Measurements from ENCODE around the gene FHOD1.

The FHOD1 gene

DNA sequence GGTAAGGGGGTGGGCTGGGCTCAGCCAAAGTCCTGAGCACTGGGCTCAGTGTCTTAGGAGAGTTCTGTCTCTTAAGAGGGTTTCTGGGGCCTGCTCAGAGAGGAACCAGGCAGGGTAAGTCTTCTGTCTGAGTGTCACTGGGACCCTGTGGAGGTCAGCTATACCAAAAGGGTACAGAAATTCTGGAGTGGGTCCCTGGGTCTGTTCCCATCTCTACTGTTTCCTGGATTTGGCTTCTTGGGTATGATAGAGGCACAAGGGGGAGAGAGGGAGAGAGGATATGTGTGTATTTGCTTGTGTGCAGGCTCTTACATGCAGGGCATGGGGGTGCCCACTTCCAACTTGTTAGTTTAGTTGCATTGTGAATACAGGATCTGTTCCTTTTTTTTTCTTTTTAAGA is 53.7 kb downstream of the FHOD1 start:
- DNase-seq (ENCODE audit: low read depth in 2 of 3, low spot score in 2 of 3): no peak

DNA sequence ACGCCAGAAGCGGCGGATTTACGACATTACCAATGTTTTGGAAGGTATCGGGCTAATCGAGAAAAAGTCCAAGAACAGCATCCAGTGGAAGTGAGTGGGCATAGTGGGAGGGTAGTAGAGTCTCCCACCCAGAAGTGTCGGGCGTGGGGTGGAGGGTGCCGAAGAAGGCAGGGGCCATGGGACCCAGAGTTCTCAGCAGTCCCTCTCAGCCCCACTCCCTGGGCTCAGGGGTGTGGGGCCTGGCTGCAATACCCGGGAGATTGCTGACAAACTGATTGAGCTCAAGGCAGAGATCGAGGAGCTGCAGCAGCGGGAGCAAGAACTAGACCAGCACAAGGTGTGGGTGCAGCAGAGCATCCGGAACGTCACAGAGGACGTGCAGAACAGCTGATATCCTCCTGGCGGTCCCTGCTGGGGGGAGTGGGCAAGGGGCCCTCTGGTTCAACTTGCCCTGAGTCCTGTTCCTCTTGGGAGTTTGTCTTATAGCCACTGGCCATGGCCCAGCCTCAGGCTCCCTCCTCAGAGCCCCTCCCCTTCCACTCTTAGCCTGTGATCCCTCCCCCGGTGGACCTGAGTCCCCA is 54.4 kb downstream of the FHOD1 start:
- DNase-seq (ENCODE audit: low read depth in 2 of 3, low spot score in 2 of 3): no peak

DNA sequence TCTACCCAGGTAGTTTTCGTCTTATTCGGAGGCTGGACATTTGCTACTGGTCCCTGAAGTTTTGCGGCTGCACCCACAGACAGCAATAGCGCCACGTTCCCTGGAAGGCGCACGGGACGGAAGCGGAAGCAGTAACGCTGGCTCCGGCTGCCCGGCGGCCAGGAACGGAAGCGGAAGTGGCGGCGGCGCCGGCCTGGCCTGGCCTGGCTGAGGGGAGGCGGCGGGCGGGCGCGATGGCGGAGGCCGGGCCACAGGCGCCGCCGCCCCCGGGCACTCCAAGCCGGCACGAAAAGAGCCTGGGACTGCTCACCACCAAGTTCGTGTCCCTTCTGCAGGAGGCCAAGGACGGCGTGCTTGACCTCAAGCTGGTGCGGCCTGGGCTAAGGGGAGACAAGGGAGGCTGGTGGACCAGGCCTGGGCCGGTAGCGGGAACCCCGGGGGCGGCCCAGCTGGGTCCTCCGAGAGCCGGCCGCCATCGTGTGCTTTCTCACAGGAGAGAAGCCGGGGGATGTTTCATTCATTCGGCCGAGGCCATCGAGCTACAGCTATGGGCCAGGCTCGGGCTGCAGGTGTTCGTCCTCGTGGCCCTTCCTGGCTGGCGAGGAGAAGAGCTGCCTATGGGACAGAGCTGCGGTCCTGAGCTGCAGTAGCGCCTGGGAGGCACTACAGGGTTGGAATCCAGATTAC is 55.1 kb downstream of the FHOD1 start, which contains the start of gene E2F4:
TSS of gene E2F4 (plus strand) at position 161 of the 687 bp plus-strand sequence. CDS start at position 234, 73 bp downstream.
- peak; percentile 69 to 81 (median 70) for DNase-seq (ENCODE audit: low read depth in 2 of 3, low spot score in 2 of 3)

DNA sequence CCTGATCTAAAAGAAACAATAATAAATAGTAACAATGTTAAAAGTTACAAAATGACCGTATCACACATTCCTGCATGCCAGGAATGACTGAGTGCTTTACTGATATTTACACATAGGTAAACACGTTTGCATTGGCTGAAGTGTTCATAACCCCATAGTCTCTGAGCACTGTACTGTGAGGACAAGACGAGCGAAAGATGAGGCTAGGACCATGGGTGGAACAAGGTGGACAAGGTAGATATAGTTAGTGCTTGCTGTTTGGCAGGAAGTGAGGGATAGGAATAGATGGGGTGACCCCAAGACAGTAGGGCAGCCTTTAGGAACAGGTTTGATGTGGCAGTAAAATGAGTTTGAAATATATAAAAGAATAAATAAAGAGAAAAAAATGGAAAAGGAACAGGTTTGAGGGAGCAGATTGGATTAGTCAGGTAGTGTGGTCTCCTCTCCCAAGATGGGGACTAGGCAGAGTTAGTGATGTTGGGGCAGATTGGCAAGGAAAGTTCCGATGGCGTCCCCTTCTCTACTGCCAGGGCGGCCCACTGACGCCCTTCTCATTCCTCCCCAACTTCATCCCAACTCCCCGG is 55.8 kb downstream of the FHOD1 start:
- DNase-seq (ENCODE audit: low read depth in 2 of 3, low spot score in 2 of 3): no peak

DNA sequence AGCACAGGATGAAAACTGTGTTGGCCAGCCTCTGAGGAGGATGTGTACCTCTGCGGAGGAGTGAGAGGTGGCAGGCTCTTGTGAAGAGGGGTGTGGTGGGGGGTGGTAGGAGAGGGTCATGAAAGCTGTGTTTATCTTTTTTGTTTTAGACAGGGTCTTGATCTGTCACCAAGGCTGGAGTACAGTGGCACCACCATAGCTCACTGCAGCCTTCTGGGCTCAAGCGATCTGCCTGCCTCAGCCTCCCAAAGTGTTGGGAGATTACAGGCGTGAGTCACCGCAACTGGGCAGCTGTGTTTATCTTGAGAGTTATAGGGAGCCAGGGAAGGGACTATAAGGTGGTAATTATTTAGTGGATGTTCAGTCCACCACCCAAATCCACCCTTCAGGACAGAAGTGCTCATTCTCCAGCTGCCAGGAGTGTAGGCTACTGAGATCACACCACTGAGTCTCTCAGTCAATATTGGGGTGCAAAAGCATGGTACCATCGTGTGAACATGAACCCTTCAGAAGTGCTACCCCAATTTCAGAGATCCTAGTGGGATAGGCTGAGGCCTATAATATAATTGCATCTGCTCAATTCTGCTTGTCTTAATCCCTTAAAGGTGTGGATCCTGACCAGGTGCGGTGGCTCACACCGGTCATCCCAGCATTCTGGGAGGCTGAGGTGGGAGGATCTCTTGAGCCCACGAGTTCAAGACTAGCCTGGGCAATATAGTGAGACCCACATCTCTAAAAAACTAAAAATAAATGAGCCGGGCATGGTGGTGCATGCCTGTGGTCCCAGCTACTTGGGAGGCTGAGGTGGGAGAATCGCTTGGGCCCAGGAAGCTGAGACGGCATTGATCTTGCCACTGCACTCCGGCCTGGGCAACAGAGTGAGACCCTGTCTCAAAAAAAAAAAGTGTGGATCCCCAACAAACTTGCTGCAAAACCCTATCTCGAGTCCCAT is 56.6 kb downstream of the FHOD1 start:
- no peak for DNase-seq (ENCODE audit: low read depth in 2 of 3, low spot score in 2 of 3)

DNA sequence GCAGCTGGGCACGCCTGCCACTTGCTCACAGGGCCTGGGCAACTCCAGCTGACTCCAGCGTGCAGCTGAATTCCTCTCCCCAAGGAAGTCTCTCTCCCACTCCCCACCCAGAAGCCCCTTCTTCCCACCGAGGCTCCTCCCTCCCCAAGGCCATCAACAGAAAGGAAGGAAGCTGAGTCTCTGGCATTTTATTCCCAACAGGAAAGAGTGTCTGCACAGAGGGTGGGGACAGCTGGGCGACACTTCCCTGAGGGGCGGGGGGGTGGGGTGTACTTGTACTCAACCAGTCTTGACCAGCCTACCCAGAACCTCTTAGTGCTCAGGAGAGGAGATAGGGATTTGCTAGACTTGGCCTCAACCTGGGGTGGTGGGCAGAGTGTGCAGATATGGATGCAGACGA is 57.2 kb downstream of the FHOD1 start, which contains the start of gene EXOC3L1:
TSS of gene EXOC3L1 (minus strand) at position 96 of the 400 bp plus-strand sequence. CDS start 460 bp downstream, outside the sequence.
- no peak for DNase-seq (ENCODE audit: low read depth in 2 of 3, low spot score in 2 of 3)

DNA sequence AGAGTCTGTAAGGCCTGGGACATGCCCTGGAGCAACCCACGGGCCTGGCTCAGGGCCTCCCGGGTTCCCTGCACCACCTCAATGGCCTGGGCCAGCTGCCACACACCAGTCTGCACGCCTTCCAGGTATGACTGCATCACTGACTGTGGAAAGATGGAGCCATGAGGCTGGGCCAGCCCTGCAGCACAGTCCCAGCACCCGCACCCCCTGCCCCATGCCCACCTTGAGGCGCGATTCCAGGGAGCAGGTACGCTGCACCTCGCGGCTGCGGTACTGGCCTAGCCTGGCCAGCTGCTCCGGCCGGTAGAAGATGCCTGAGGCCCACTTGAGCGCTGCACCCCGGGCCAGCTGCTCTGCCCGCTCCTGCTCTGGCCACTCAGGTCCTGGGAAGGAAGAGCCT is 58.5 kb downstream of the FHOD1 start:
- DNase-seq (ENCODE audit: low read depth in 2 of 3, low spot score in 2 of 3): no peak

DNA sequence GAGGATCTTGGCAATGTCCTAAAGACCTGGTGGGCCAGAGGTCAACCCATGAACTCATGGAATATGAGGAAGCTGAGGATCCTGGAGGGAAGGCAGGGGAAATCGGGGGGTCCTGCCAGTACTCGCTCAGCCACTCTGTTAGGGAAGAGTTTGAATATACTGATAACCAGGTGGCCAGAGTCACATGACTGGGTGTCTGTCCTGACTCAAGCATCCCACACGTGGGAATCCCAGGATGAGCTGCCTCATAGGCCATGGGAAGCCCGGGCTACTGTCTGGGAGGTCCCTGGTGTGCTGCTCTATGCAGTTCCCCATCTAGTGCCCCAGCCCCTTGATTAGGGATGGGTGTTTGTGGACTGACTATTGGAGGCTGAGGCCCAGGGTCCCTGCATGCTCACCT is 59.0 kb downstream of the FHOD1 start:
- no peak for DNase-seq (ENCODE audit: low read depth in 2 of 3, low spot score in 2 of 3)

DNA sequence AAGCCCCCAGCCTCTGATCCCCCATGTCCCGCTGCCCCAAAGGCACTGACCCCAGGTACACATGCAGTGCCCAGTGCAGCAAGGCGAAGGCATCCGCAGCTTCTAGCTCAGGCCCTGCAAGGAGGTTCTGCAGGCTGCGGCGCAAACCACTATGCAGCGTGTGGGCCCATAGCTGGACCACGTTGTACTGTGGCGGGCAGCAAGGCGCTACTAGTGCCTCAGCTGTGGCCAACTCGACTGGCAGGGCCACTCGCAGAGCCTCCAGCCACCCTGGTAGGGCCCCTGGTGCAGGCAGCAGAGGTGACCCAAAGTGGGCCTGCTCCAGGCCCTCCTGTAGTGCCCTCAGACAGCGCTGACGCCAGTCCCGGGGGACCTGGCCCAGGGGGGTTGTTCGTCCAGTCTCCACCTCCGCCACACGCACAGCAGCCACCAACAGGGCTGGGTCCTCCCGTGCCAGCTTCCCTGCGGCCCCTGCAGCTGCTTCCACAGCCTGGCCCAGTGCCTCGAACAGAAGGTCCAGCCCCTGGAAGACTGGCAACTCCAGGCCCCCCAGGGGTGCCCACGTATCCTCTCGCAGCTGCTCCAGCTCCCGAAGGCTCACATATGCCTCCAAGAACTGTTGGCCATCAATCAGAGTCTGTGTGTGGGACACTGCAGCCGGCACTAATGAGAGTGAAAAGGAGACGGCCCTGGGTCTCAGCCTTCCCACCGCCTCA is 59.9 kb downstream of the FHOD1 start:
- no peak for DNase-seq (ENCODE audit: low read depth in 2 of 3, low spot score in 2 of 3)

DNA sequence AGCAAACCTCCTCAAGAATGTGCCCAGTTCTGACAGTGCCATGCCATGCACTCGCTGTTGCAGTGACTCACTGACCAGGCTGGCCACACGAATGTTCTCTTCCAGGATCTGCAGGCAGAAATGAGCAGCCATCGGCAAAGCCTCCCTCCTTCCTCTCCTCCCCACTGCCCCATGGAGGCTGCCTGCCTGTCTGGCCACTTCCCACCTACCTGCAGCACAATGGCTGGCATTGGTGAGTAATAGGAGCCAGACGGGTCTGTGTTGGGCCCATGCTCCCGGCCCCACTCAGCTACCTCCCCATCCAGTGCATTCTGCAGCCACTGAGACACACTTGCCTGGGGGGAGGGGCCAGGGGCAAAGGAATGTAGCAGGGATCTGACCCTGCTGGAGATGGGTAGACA is 60.7 kb downstream of the FHOD1 start:
- DNase-seq (ENCODE audit: low read depth in 2 of 3, low spot score in 2 of 3): no peak

DNA sequence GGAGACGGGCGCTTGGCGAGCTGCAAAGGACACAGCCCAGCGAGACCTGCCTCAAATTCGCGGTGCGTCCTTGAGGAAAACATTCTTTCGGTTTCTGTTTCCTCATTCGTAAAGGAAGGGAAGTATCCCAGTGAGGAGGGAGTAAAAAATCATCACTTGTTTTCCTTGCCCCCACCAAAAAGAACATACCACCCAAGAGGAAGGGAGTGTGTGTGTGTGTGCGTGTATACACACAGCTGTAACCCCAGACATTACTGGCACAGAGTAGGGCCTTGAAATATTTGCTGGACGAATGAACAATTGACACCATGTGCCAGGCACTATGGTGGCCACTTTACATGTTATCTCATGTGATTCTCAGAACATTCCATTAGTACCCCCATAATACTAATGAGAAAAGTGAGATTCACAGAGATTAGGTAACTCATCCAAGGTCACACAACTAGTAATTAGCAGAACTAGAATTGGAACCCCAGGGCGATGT is 61.6 kb downstream of the FHOD1 start:
- DNase-seq (ENCODE audit: low read depth in 2 of 3, low spot score in 2 of 3): no peak

DNA sequence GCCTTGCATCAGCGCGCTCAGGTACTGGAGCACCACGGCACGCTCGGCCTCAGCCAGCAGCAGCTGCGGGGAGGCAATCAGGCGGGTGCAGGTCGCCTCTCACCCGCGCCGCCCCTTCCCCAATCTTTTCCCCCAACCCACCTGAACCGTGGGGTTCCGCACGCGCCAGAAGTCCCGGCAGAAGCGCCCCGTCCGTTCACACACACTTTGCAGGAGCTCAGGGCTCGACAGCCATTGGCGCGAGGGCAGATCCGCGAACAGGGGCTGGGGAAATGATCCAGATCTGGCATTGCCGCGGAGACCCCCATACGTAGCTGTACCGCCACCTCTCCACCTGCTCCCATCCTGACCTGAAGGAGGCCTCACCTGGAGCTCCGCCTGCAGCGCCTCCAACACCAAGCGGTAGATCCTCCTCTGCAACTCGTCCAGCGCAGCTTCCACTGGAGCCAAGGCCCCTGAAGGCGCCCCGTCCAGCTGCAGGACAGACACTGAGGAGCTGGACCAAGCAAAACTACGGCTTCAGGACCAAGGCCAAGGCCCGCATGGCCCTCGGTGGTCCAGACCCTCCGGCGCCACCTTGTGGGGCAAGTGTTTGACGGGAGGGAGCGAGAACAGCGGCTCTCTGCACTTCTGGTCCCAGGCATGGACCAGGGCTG is 62.2 kb downstream of the FHOD1 start:
- peak; percentile 68 to 82 (median 72) for DNase-seq (ENCODE audit: low read depth in 2 of 3, low spot score in 2 of 3)

DNA sequence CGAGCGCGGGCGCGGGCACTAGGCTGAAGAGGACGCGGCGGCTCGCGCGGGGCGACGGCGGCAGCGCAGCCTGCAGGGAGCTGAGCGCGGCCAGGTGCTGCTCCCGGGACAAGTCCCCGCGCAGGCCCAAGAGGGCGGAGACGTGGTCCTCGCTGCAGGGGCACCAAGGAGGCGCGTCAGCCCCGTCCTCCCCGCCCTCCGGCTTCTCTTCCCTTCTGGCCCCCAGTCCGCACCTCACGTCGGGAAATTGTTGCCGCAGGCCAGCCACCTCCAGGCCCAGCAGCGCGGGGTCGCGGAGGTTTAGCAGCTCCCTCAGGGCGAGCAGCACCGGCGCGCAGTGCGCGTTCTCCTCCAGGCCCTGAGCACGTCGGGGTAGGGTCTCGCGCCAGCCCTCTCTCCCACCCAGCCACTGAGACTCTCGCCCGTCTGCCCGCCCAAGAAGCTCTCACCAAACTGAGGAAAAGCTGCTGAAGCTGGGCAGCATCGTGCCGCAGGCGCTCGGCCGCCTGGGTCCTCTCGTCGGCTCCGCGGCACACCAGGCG is 62.8 kb downstream of the FHOD1 start:
- no peak for DNase-seq (ENCODE audit: low read depth in 2 of 3, low spot score in 2 of 3)

DNA sequence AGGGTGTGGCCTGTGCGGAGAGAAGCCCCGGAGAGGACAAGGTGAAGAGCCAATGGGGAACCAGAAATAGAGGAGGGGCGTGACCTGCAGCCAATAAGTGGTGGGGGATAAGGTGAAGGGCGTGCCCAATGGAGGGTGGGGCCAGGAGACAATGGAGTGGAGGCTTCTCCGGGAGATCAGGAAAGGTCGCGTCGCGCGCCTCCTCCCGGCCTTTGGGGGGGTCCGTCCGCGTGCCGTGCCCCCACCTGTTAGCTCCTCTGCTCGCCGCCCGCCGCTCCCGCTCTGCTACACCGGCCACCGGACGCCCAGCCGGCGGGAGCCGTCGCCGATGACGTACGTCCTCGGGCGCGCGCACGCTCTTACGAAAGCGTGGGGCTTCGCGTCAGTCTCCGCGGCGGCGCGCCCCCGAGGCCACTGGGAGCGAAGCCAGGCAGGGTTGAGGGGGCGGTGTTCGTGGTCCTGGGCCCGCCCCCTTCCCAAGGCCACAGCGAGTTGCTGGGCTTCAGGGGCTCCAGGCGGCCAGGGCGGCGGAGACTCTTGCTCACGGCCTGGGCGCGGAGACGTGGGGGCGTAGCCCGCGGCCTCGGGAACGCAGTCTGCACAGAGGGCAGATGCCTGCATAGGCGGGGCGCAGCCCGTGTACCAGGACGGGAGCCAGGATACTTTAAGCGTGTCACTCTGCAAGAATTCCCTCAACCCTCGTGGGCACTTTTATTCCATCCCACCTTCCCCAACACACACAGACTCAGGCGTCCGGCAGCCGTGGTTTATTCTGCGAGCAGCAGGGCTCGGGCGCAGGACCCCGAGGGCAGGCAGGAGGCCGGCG is 63.4 kb downstream of the FHOD1 start, which contains the start of gene MATCAP1:
TSS of gene MATCAP1 (minus strand) at position 337 of the 826 bp plus-strand sequence. CDS start 3,353 bp downstream, outside the sequence.
- peak; percentile 75 to 87 (median 81) for DNase-seq (ENCODE audit: low read depth in 2 of 3, low spot score in 2 of 3)

DNA sequence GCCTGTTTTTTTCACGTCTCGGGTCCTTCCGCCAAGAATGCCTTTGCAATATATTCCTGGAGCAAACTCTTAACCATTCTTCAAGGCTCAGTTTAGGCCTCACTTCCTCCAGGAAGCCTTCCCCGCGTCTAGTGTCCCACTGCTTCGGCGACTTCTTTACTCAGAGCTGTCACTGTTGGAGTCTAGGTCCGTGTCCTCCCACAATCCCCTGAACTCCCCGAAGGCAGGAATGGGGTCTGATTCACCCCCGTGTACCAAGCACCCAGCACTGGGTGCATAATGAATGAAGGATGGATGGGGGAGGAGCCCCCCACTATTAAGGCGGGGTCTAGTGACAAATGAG is 64.0 kb downstream of the FHOD1 start:
- DNase-seq (ENCODE audit: low read depth in 2 of 3, low spot score in 2 of 3): no peak

DNA sequence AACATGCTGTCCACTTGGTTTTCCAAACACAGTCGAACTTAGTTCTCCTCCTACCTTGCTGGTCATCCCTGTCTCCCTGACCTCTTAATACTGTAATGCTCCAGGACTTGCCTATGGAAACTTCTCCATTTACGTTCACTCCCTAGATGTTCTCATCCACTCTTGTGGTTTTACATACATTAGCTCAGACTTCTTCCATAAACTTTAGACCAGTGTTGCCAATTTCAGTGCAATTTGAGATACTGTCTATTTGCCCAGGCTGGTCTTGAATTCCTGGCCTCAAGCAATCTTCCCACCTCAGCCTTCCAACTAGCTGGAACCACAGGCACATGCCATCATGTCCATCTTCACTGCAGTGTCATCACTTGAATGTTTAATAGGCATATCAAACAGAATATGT is 65.0 kb downstream of the FHOD1 start:
- DNase-seq (ENCODE audit: low read depth in 2 of 3, low spot score in 2 of 3): no peak

DNA sequence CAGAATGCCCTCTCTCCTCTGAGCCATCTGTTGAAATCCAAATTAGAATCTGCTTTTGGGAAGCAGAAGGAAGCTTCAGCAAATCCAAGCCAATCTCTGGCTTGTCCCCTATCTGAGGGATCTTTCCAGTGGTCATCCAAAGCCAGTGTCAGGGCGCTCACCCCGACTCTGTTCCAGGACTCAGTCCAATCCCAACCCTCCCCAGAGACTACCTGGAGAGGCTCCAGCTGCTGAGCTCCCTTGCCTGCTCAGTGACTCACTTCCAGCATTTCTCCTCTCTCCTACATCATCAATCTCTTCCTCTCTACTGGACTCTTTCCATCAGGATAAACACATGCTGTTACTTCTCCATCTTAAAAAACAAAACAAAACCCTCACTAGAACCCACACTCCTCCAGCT is 65.9 kb downstream of the FHOD1 start:
- DNase-seq (ENCODE audit: low read depth in 2 of 3, low spot score in 2 of 3): no peak

DNA sequence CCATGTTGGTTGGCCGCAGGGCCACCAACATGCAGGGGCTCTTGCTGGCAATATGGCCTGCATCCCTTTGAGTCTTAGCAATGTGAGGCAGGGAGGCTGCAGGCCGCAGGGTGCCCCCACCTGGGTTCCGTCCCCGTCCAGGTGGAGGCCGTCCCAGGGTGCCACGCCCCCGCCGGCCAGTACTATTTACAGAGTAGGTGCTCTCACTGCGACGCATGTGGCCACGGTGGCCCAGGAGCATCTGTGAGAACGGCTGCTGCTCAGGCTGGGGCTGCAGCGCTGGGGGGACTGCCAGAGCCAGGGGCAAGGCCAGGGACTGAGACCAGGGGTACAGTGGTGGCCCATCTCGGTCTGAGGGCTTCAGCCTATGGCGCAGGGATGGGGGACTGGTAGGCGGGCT is 67.1 kb downstream of the FHOD1 start:
- no peak for DNase-seq (ENCODE audit: low read depth in 2 of 3, low spot score in 2 of 3)
